LNCAP (cell line): ENCODE data around the gene HUWE1.

ENCODE experiments used
- TF ChIP-seq, protein P1 (sequence below): fragments of 450-650 bp; IDR thresholded peaks from 2 replicates; pipeline ENCODE4 v1.5.1; 2017; ENCODE audit warnings: mild to moderate bottlenecking

Gene HUWE1

DNA sequence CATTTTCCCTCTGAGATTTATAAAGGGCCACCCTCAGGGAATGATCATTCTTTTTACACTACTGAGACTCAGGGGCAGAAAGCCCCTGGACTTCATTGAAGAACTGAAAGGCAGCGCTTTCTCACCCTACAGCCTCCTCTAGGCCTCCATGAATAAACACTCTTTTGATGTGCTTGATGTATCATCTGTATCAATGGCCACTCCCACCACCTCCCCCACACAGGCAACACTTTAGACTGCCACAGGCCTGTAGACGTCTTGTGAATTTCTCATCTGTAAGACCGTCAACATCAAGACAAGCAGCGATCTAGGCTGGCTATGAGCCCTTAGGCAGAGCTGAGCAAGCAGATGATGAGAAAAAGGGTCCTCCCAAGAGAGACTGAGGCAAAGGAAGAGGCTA is 123.2 kb downstream of the HUWE1 start:
- TF ChIP-seq, protein P1, sequence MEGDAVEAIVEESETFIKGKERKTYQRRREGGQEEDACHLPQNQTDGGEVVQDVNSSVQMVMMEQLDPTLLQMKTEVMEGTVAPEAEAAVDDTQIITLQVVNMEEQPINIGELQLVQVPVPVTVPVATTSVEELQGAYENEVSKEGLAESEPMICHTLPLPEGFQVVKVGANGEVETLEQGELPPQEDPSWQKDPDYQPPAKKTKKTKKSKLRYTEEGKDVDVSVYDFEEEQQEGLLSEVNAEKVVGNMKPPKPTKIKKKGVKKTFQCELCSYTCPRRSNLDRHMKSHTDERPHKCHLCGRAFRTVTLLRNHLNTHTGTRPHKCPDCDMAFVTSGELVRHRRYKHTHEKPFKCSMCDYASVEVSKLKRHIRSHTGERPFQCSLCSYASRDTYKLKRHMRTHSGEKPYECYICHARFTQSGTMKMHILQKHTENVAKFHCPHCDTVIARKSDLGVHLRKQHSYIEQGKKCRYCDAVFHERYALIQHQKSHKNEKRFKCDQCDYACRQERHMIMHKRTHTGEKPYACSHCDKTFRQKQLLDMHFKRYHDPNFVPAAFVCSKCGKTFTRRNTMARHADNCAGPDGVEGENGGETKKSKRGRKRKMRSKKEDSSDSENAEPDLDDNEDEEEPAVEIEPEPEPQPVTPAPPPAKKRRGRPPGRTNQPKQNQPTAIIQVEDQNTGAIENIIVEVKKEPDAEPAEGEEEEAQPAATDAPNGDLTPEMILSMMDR, result no peak

DNA sequence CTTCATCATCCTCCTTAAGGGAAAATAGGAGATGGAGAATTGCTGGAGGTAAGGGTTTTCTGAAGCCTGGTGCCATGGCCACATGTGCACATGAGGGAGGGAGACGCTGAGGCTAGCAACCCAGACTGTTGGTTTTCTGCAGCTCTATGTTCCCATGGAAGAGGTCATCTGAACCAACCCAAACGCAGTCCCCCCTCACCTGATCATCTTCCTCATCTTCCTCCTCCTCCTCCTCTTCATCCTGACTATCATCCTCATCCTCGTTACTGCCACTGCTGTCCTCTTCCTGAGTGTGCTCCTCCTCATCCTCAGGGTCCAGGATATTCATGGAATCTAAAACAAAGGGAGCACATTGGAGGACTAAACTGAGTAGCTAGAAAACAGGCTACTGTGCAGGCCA is 124.6 kb downstream of the HUWE1 start:
- TF ChIP-seq, protein P1, result no peak

DNA sequence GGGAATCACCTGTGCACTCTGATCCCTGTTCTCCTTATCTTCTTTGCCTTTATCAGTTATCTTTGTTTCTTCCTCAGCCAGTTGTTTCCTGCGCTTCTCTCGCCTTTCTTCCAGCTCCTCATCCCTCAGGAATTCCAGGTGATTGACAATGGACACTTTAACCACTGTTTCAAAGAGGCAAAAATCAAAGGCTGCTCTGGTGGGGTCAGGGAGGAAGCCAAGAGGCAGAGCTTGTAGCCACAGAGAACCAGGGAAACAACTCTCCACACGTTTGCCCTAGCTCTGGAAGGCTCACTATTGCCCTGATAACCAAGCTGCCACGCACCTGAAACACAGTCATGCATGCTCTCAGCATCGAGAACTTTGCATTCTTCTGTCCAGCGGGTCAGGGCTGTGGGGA is 127.9 kb downstream of the HUWE1 start:
- TF ChIP-seq, protein P1, result no peak

DNA sequence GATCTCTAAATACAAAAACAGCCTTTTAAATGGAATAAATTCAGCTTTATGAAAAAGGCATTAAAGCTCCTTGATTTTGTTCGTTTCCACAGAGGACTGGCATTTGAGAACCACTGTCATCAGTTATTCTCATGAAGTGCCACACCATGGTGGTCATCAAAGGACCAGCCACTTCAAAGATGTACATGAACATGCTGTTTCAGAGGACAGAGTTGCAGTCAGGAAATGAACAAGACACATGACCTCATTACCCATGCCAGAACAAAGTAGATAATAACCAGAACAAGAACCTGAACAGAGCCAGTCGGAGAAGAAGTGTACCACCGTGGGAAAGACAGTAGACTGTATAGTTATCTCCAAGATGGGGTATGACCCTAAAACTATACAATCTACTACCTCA is 129.7 kb downstream of the HUWE1 start:
- TF ChIP-seq, protein P1, result no peak

DNA sequence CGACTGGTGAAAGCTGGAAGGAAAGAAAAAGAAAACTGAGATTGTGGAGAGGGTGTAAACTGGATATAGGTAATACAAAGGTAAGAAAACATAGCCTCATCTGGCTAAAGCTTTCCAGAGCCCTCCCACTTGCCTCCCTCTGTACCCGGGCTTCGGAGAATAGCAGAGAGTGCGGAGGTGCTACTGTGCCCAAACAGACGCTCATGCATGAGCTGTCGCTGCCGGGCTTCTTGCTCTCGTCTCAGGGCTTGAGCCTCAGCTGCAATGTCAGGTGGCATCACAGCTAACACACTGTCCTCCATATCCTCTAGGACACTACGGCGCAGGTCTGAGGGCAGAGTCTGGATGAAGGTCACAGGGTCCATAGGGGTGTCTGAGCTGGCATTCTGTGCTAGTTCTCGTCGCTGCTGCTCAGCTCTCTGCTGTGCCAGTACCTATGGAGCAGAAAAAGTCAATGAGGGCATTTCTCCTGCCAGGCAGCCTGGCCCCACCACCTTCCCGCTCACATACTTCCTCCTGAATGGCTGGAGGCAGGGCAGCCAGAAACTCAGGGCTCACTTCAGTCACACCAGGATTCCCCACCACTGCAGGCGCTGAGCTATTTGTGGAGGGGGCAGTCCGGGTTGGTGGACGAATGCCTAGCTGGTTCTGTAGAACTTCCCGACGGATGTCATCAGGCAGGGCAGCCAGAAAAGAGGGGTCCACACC is 135.6 kb downstream of the HUWE1 start:
- TF ChIP-seq, protein P1, result no peak

DNA sequence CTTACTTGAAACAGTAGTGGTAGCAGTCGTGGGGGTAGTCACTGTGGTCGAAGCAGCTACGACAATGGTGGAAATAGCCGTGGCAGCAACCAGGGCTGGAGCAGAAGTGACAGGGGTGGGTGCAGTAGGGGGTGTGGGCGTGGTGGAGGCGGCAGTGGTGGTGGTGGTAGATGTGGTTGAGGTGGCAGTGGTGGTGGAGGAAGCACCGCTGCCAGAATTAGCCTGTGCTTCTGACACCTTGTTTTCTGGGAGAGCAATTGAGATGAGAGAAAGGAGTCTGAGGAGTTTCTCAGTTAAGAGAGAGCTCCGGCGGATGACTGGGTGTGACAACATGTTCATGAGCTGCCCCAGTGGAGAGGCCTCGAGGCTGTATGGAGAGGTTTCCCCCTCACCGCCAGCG is 138.9 kb downstream of the HUWE1 start:
- TF ChIP-seq, protein P1, result no peak

DNA sequence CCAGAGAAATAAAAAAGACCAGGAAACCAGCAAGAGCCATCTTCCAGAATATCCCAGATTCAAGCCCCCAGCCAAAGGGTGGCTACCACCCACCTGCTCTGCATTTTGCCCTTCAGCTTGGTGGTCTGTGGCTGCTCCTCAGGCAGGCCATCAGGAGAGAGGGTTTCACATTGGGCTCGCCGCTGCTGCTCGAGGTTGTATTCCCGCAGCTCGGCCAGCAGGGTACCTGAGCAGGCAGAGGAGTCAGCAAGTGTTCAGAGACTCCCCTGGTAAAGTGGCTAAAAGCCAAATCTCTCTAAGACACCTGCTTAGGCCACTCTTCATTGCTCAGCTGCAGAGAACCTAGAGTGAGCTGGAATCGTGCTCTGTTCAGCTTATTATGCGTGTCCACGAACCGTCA is 141.6 kb downstream of the HUWE1 start:
- TF ChIP-seq, protein P1, result no peak

DNA sequence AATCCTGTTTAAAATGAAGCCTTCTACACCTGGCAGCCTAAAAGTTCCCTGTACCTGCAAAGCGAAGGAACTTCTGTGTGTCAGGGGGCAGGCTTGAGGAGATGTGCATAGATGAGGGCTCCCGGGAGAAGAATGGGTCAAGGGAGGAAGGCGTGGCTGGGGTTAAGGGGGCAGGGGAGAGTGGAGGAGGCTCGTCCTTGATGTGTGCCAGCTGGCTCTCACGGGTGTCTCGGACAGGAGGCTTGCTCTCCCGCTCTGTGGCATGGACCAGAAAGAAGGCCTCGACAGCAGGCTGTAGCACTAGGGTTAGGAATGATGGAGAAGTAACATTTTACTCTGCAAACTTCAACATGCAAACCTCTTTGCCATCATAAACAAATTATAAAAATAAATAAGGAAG is 147.7 kb downstream of the HUWE1 start:
- TF ChIP-seq, protein P1, result no peak
